GM18909 (cell line): Measurements from ENCODE around the gene ELOVL6.
"Not testable (repeated sequence)": the region's sequence is repeated elsewhere in the genome, so short reads cannot be mapped to it uniquely, and the experiment has no call there.

Source experiments
- ATAC-seq: cut with Tn5 transposase; IDR thresholded peaks from one replicate; pipeline ENCODE4 v1.9.1; 2021; ENCODE audit warnings: mild to moderate bottlenecking; ENCODE audit not compliant: unreplicated experiment, poor library complexity

The ELOVL6 gene, protein sequence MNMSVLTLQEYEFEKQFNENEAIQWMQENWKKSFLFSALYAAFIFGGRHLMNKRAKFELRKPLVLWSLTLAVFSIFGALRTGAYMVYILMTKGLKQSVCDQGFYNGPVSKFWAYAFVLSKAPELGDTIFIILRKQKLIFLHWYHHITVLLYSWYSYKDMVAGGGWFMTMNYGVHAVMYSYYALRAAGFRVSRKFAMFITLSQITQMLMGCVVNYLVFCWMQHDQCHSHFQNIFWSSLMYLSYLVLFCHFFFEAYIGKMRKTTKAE

GRCh38 chr4:110198435-110199416 is at the start of gene ELOVL6:
TSS of gene ELOVL6 (minus strand) at chr4:110198615. CDS start at chr4:110198335, 280 bp downstream.
- peak; percentile 23 for ATAC-seq

DNA sequence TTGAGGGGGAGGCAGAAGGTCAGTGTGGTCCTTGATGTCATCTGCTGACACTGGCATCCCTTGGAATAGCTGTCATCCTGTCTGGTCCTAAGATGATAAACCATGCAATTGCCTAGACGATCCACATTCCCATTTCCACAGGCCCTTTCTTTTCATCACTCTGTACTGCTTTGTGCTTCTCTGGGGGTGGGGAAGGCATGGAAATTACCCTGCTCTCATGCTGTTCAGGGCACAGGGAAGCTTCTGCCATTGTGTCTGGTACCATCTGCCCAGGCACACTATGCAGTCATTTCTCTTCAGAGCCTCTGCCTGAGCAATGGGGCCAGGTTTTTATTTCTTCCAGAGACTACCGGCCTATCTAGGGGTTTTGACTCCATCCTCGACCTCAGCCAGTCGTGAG is 49.7 kb upstream of the ELOVL6 start:
- no peak for ATAC-seq

GRCh38 chr4:110247591-110247990 is 49.2 kb upstream of the ELOVL6 start:
- no peak for ATAC-seq

GRCh38 chr4:110245577-110245976 is 47.2 kb upstream of the ELOVL6 start:
- no peak for ATAC-seq

- no peak for ATAC-seq
Measured at GRCh38 chr4:110236324-110236723, 37.9 kb upstream of the ELOVL6 start.

GRCh38 chr4:110233581-110233980 is 35.2 kb upstream of the ELOVL6 start:
- ATAC-seq = not testable (repeated sequence)

DNA sequence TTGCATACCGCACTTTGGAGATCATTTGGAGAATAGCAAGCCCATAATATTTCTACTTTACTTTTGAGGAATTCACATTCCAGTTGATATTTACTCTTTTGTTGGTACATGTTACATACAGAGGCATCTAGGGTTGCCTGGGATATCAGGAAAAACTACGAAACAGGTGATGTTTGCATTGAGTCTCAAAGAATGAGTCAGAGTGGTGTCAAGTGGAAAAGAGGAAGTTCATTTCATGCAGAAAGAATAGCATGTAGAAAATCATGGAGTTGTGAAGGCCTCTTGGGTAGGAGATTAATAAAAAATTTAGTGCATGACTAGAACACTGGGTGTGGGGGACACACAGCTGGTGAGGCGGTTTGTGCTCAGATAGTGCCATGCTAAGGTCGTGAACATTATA is 33.5 kb upstream of the ELOVL6 start:
- no peak for ATAC-seq

- no peak for ATAC-seq
Measured at GRCh38 chr4:110229266-110229665, 30.9 kb upstream of the ELOVL6 start.

DNA sequence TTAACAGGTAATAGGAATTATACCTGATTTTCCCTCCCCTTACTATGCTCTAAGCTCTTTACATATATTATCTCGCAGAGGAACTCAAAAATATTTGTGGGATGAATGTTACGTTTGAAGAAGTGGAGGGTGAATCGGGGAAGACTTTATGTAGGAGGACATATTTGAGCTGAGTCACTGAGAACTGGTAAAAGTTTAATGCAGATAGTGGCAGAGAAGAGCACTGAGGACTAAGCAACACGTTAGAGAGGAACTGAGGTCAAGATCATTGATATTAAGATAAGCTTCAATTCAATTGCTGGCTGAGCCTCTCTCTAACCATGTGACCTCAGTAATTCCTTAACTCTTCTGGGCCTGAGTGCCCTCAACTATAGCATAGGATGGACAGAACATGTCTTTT is 26.4 kb upstream of the ELOVL6 start:
- no peak for ATAC-seq

GRCh38 chr4:110224142-110224541 is 25.7 kb upstream of the ELOVL6 start:
- no peak for ATAC-seq

- not testable (repeated sequence) for ATAC-seq
Measured at GRCh38 chr4:110218935-110219334, 20.5 kb upstream of the ELOVL6 start.

DNA sequence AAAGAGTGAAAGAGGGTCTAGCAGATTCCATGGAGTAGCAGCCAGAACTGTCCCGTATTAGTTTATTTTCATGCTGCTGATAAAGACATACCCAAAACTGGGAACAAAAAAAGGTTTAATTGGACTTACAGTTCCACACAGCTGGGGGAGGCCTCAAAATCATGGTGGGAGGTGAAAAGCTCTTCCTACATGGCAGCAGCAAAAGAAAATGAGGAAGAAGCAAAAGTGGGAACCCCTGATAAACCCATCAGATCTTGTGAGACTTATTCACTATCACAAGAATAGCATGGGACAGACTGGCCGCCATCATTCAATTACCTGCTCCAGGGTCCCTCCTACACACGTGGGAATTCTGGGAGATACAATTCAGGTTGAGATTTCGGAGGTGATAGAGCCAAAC is 18.8 kb upstream of the ELOVL6 start:
- ATAC-seq = not testable (repeated sequence)

DNA sequence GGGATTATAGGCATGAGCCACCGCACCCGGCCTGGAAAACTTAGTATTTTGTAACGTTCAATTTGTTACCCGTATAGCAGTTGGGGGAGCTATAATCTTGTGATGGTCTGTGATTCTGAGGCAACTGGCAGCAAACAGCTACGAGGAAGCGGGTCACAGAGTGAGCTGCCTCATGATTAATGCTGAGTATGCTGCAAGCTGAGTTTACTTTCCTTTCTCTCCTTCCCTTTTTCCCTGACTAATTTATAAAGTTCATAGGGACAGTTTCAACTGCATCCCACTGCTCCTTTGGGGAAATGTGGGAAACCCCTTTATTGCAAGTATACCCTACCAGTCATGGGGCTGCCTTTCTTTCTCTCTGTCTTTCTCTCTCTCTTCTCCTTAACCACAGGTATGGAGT is 17.7 kb upstream of the ELOVL6 start:
- no peak for ATAC-seq

- ATAC-seq = peak; percentile 13
Measured at GRCh38 chr4:110211770-110212061, 13.3 kb upstream of the ELOVL6 start.

DNA sequence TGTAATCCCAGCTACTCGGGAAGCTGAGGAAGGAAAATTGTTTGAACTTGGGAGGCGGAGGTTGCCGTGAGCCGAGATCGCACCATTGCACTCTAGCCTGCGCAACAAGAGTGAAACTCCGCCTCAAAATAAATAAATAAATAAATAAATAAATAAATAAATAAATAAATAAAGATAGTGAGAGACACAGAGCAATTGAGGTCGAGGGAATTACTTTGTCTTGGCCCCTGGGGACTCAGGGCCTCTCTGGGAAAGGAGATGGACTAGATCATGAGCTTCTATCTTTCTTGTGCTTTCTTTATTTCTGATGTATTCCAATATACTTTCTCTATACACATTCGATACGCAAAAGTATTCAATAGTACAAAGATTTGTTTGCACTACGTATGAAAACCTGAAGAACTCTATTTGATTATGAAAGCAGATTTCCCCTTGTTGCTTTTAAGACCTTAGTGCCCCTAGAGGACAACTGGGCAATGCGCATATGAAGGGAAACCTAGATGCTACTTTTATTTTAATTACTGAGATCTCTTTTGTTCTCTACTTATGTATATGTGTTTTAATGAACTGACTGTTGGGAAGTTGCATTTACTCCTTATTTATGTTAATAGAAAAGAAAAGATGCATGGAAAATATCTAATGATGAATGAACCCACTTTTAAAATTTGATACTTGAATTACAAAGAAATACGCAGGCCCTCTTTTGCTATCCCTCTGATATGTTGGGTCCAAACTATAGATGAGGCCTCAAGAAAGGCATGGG is 12.8 kb upstream of the ELOVL6 start:
- peak; percentile 92 for ATAC-seq

DNA sequence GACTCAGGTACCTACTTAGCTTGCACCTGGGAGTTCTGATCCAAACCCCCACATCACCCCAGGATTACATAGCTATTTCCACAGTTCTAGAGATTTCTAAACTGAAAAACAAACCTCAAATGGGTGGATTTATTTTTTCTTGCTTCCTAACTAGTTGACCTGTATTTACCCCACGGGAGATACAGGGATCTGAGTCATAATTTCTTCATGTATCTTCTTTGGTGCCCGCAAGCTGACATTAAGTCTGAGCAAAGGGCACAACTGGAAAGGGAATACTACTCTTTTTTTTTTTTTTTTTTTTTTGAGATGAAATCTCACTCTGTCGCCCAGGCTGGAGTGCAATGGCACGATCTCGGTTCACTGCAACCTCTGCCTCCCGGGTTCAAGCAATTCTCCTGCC is 10.0 kb upstream of the ELOVL6 start:
- no peak for ATAC-seq

GRCh38 chr4:110207233-110207632 is 8.8 kb upstream of the ELOVL6 start:
- no peak for ATAC-seq

GRCh38 chr4:110202024-110202423 is 3.6 kb upstream of the ELOVL6 start:
- no peak for ATAC-seq

DNA sequence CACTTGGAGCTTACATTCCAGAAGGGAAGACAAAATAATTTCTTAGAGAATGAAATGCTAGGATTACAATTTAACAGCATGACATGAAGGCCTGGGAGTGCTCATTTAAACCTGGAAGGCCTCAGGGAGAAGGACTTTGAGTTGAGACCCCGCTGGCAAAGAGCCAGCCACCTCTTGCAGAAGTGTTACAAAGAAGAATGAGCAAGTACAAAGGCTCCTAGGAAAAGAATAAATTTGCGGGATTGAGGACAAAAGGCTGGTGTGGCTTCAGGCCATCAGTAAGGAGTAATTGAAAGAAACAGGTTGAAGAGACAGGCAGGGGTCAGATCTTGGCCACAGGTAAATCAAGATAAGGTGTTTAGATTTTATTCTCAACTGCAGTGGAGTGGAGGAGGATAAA is 3.1 kb upstream of the ELOVL6 start:
- ATAC-seq = no peak

- ATAC-seq = no peak
Measured at GRCh38 chr4:110200689-110201088, 2.3 kb upstream of the ELOVL6 start.

- ATAC-seq = no peak
Measured at GRCh38 chr4:110198049-110198434, 373 bp downstream of the ELOVL6 start.
